Adrenal gland (tissue), 5 donors: ENCODE data around the gene IL3RA.

Experiments
- CTCF ChIP-seq, 6 experiments: fragments of 450-650 bp in 4 of 6; fragments of 200-600 bp in 2 of 6; sonication (generic) in 1 of 6; IDR thresholded peaks; 1 replicate in 5 of 6; 2 replicates in 1 of 6; pipeline versions ENCODE4 v1.5.1 to v1.8.0; 2016 to 2021; ENCODE audit warnings: antibody characterized with exemption in 6 of 6, mild to moderate bottlenecking in 2 of 6, moderate library complexity in 1 of 6
- POLR2A ChIP-seq, 2 donors: fragments of 450-650 bp; IDR thresholded peaks; one replicate each; pipeline ENCODE4 v1.6.1; 2017; ENCODE audit warnings: antibody characterized with exemption in 2 of 2, mild to moderate bottlenecking in 2 of 2, moderate library complexity in 1 of 2
- donor health status: DM: no; HTN: no; CAD: no.

GRCh38 chrX:1389993-1390285 is 53.4 kb downstream of the IL3RA start:
- TF ChIP-seq CTCF (IDR thresholded peaks at IDR 0.05) (no peak), POLR2A (IDR thresholded peaks at IDR 0.05) (no peak)
